NOMO-1 treated with dmso at 0.1 percent for 144 hours (cell line): ENCODE results near the gene LTV1.
"Not testable (repeated sequence)": the region's sequence is repeated elsewhere in the genome, so short reads cannot be mapped to it uniquely, and the experiment has no call there.

Experiments
- DNase-seq: peaks from one replicate; lab custom pipeline; 2025; ENCODE audit not compliant: unreplicated experiment; lab: John Stamatoyannopoulos, UW

The LTV1 gene, protein sequence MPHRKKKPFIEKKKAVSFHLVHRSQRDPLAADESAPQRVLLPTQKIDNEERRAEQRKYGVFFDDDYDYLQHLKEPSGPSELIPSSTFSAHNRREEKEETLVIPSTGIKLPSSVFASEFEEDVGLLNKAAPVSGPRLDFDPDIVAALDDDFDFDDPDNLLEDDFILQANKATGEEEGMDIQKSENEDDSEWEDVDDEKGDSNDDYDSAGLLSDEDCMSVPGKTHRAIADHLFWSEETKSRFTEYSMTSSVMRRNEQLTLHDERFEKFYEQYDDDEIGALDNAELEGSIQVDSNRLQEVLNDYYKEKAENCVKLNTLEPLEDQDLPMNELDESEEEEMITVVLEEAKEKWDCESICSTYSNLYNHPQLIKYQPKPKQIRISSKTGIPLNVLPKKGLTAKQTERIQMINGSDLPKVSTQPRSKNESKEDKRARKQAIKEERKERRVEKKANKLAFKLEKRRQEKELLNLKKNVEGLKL

DNA sequence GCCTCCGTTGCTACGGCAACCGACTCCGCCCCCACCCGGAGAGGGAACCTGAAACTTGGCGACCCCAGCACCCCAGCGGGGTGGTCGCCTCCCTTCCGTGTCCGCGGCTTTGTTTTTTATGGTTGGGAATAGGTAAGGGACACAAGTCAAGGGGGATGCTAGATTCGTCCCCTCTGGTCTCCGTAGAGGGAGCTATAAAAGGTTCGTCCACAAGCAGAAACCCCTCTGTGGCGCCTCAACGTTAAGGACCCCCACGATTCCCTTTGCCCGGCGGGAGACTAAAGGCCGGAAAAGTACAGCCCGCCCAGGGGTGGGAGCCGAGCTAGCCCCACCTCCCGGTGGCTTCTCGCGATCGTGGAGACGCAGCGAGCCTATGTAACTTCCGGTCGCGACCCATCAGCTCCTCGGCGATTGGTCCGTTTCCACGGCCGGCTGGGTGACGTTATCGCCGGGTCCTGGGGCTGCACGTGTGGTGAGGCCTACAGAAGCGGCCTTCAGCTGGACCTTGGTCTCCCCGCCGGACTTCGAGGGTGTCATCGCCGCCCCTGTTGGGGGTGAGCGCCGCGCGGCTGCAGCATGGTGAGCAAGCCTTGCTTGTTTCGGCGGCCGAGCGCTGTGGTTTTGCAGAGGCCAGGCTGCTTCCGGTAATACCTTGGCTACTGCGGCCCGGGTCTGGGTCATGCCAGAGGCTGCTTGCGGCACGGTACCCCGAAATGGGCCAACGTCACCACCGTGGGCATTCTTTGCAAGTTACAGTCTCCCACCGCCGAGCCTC is at the start of gene LTV1:
Gene LTV1, plus strand, starts transcription at position 437 of the 775 bp plus-strand sequence. Its CDS starts 140 bp downstream, at position 577.
- peak; percentile 94 for DNase-seq

DNA sequence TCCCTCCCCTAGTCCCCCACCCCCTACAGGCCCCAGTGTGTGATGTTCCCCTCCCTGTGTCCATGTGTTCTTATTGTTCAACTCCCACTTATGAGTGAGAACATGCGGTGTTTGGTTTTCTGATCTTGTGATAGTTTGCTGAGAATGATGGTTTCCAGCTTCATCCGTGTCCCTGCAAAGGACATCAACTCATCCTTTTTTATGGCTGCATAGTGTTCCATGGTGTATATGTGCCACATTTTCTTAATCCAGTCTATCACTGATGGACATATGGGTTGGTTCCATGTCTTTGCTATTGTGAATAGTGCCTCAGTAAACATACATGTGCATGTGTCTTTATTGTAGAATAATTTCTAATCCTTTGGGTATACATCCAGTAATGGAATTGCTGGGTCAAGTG is 46.6 kb upstream of the LTV1 start:
- not testable (repeated sequence) for DNase-seq

DNA sequence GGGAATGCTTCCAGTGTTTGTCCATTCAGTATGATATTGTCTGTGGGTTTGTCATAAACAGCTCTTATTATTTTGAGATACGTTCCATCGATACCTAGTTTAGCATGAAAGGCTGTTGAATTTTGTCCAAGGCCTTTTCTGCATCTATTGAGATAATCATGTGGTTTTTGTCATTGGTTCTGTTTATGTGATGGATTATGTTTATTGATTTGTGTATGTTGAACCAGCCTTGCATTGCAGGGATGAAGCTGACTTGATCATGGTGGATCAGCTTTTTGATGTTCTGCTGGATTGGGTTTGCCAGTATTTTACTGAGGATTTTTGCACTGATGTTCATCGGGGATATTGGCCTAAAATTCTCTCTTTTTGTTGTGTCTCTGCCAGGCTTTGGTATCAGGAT is 44.7 kb upstream of the LTV1 start:
- DNase-seq, result not testable (repeated sequence)

DNA sequence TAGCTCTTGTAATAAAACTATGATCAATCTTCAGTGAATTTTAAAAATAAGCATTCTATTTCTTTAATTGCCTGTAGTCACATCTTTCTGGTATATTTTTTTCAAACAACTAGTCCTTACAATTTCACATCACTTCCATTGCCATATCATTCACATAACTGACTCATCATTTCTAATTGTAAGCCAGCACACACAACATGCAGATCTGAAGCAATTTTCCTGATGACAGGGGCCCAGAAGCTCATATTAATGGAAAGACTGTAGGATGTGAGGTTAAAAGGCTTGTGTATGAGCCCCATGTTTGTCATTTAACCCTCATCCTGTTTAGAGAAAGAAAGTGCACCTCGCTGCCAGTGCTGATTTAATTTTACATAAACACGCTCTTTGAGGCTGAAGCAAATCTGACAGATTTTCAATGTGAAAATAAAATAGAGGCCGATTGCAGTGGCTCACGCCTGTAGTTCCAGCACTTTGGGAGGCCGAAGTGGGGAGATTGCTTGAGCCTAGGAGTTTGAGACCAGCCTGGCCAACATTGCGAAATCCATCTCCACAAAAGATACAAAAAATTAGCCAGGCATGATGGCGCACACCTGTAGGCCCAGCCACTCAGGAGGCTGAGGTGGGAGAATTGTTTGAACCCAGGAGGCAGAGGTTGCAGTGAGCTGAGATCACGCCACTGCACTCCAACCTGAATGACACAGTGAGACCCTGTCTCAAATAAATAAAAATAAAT is 40.1 kb upstream of the LTV1 start:
- no peak for DNase-seq

DNA sequence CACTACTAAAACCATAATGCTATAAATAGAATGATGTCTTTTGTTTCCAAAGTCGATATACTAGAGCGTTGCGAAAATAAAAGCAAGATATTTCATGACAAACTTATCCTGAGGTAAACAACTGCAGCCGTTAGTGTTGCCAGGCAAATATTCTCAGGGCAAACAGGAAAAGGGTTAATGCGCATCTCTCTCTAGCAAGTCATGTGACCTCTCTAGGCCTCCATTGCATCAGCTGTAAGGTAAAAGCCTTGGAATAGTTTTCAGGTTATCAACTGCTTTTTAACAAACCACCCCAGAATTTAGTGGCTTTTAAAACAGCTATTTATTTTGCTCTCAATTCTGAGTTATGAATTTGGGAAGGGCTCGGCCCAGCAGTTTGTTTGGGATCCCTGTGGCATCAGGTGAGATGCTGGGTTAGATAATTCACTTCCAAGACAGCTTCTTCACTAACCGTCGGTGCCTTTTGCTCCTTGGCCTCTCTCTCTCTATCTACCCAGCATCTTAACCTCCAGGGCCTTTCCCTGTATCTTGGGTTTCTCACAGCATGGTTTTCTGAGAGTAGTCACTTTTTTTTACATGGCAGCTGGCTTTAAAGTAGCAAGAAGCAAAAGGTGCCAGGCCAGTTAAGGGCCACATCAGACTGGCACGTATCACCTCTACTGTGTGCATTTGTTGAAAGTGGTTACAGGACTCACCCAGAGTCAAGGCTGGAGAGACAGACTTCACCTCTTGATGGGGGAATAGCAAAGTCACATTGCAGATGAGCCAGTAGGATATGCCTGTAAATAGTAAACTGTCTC is 39.2 kb upstream of the LTV1 start:
- no peak for DNase-seq

DNA sequence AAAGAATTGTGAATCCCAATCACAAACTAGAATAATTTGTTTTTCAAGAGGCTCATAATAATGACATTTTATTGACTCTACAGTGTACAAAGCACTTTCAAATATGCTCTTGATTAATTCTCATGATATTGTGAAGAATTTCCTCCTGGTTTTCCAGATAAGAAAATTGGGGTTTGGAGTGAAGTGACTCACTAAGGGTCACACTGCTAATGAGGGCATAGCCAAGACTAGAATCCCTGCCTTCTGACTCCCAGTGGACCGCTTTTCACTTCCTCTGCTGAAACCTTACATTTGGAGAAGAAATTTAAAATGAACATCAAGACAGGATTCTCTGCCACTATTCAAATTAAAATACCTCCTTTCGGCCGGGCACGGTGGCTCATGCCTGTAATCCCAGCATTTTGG is 38.3 kb upstream of the LTV1 start:
- no peak for DNase-seq

DNA sequence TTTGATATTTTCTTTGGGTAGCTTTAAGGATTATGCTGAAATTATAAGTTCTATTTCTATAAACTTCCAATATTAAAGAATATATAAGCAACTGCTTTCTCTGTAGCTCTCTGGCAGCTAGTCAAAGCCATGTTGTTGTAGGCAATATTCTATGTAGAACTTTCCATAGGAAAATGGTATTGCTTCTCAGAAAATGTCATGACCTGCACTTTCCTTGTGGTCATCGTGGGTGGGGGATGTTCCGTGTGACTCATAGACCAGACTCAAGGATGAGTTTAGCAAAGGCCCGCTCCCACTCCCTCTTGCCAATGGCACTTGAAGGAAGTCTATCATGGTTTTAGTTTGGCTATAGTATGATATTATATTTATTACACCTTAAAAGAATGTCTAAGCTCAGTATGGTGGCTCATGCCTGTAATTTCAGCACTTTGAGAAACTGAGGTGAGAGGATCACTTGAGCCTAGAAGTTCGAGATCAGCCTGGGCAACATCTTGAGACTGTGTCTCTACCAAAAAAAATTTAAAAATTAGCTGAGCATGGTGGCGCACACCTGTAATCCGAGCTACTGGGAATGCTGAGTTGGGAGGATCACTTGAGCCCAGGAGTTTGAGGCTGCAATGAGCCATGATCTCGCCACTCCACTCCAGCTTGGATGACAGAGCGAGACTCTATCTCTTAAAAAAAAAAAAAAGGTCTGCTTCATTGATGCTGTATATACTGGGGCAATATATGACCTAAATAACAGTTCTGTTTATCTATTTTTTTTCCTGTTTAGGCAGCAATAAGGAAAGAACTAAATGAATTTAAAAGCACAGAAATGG is 36.6 kb upstream of the LTV1 start:
- no peak for DNase-seq

DNA sequence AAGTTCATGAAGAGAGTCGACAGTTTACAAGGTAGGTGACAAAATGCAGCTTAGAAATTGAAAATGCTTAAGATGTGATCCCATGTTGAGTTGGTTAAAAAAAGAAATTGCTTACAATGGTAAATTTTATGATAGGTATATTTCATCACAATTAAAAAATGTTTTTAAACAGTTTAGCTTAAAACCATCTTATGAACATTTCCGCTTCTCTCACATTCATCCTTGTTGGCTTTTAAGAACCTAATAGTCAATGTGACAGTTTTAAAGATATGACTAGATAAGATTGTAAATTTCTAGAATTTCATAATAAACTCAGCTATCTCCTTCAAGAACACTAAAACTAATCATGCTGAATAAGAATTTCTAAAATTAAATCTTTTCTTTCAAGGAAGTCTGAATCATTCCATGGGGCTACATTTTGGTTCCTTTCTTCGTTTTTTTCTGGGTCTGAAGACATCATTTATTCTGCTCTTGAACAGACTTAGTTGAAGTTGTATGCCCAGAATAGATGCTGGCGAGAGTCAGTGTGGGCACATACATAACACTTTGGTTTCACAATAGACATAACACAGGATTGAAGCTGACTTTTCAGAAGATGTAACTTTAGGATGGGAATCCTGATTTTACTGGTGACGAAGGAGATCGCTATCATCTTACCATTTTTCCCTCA is 35.9 kb upstream of the LTV1 start:
- peak; percentile 10 for DNase-seq

DNA sequence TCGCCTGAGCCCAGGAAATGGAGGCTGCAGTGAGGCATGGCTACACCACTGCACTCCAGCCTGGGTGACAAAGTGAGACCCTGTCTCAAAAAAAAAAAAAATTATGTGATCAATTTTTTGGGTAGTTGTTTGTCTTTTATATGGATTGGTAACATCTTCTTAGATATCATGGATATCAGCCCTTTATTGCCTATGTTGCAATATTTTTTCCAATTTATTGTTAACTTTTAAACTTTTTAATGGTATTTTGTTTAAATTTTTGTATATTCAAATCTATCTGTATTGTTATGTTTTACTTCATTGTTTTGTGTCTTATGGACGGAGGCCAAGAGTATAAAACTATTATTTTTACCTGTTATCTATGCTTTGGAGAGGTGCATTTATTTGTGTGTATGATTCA is 32.4 kb upstream of the LTV1 start:
- no peak for DNase-seq

DNA sequence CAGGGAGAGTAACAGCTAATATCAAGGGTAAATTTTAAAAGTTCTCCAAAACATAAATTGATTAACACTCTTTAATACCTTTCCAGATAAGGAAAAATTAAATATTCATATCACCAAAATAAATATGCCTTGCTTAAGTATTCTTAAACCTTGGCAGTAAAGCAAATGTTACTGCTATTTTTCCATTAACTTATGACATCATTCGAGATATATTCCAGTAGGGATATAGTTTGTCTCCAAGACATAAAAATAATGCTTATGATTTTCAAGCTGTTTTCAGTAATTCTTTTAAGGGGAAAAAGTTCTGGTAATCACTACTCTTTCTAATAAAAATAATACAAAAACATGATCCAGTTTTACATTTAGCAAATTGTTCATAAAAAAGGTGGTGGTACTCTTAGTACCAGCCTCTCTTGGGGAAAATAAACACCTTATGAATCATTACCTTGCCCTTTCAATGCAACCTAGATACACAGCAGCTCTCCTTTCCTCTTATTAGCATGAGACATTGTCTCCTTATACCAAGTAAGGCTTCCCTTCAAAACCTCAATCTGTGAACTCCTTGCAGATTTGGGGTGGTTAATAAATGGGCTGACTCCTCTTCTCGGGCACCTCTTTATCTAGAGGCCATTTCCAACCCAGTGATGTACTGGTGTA is 31.5 kb upstream of the LTV1 start:
- no peak for DNase-seq

DNA sequence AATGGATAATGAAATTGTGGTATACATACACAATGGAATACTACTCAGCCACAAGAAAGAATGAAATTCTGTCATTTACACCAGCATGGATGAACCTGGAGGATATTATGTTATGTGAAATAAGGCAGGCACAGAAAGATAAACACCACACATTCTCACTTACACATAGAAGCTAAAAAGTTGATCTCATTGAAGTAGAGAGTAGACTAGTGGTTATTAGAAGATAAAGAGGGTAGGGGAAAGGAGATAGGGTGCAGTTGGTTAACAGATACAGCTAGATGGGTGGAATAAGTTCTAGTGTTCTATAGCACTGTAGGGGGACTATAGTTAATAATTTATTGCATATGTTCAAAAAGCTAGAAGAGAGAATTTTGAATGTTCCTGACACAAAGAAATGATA is 25.5 kb upstream of the LTV1 start:
- DNase-seq, result no peak

DNA sequence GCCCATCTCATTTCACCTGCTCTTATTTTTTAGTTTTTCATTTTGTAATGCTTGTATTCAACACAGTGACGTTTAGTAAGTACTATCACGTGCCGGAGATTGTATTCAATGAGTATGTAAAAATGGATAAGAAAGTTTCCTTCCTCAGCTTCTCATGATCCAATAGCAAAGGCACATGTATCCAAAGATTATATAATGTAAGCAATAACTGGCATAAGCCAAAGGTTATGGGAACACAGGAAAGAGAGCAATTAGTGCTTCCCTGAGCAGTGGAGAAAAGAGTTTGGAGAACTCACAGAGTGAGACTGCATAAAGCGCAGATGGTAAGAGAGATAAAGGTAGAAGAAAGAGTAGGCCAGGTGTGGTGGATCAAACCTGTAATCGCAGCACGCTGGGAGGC is 21.8 kb upstream of the LTV1 start:
- DNase-seq, result no peak

DNA sequence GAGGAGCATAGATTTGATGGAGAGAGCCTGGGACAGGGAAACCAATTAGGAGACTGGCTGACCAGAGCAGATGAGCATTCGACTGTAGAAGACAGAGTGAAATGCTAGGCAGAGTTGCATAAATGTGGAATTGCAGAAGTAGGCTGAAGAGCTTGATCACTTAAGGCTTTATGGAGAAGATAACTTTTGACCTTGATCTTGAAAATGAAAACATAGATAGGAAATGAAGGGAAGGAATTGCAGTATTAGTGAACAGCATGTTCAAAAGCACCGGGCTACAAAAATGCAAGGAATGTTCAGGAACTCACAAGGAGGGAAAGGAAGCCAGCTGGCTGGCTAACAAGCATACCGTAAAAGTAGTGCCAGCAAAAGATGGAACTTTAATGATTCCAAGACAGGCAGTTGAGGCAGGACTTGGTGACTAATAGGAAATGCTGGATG is 20.5 kb upstream of the LTV1 start:
- no peak for DNase-seq

DNA sequence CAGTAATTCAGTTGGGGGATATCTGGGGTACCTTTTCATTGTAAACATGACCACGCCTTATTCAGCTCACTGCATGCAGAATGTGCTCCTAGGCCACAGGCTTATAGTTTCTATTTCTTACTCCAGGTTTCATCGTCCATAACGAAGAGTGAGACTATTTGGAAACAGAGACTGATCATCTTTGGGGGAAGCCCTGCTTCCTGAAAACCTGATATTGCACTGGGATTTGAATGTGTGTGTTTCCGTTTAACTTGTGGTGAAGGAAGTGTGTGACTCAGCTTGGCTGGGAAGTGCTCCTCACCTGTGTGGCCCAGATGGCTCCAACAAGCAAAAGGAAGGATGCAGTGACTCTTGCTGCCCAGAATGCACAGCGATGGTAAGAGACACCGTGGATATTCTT is 19.6 kb upstream of the LTV1 start:
- DNase-seq, result no peak

DNA sequence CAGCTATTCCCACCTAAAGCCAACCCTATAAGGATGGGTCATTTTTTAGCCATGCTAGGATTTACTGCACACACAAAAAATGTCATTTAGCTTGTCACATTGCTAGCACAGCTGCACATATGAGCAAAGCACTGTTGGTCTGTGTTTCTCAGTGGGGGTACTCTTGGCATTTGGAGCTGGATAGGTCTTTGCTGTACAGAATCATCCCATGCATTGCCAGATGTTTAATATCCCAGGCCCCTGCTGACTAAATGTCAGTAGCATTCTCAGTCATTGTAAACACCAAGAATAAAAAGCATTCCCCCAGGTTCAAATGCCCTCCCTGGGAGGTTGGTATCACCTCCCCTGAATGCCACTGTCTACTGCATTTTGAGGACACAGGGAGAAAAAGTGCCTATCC is 14.6 kb upstream of the LTV1 start:
- no peak for DNase-seq

DNA sequence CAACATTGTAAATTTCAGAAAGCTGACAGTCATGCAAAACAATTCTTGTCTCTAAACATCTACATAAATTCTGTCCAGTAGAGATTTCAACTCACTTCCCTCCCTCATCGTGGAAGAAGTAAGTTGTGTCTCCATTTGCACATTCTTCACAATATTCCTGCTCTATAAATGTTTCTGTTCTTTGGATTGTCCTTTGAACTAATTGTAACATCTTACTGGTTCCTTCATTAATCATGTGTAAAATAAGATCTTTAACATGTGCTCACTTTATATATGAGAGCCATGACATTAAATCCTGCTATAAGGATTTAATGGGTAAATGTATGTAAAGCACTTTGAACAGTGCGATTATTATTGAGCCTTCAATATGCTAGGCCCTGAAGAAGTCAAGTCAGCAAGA is 7.0 kb upstream of the LTV1 start:
- no peak for DNase-seq

DNA sequence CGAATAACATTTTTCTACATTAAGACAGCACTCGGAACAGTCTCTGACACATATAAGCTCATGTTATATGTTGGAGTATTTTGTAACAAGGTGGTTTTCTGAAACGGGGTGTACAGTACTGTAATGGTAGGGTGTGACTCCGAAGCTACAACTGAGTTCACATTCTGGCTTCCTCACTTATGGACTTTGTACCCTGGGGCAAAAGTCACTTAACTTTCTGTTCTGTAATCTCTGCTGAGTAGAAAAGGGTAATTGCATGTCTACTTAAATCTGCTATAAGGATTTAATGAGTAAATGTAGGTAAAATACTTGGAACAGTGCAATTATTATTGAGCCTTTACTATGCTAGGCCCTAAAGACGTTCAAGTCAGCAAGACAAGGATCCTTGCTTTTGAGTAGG is 4.7 kb upstream of the LTV1 start:
- peak; percentile 78 for DNase-seq

DNA sequence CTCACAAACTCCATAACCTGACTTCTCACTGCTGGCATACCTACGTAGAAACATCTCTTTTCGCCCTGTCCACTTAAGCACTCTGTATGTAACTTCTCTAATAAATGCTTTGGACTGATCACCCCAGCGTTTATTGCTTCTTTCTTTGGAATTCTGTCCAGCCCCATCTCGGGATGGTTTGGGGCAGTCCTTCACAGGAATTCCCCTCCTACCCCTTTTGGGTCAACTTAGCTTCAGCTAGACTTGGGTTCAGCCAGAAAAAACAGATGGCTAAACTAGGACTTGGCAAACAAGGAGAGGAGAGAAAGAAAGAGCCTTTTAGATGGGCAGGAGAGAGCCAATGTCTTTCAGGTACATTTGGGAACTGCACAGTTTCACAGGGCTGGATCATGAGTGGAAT is 3.9 kb upstream of the LTV1 start:
- no peak for DNase-seq
